IPS DF 19.7 (cell line): ENCODE data around the gene TMEM107.

Source experiments
- DNase-seq: peaks from one replicate; pipeline ENCODE4 v3.0.0-alpha.2; 2013; ENCODE audit warnings: low read depth, low spot score

The TMEM107 gene

GRCh38 chr17:8137645-8138373, 38.4 kb downstream of the TMEM107 start:
- DNase-seq, result no peak

GRCh38 chr17:8133941-8134340, 42.2 kb downstream of the TMEM107 start:
- DNase-seq, result no peak

- DNase-seq, result no peak
Observed at GRCh38 chr17:8133399-8133798, 42.8 kb downstream of the TMEM107 start.

GRCh38 chr17:8131844-8132441, 44.2 kb downstream of the TMEM107 start:
- DNase-seq, result no peak

- no peak for DNase-seq
Observed at GRCh38 chr17:8128125-8128784, 47.9 kb downstream of the TMEM107 start.

GRCh38 chr17:8126491-8127066, 49.6 kb downstream of the TMEM107 start:
- DNase-seq, result no peak

- no peak for DNase-seq
Observed at GRCh38 chr17:8125947-8126490, 50.2 kb downstream of the TMEM107 start.

- DNase-seq, result no peak
Observed at GRCh38 chr17:8125154-8125946, 50.8 kb downstream of the TMEM107 start.

- DNase-seq, result no peak
Observed at GRCh38 chr17:8124350-8125153, 51.6 kb downstream of the TMEM107 start.

- no peak for DNase-seq
Observed at GRCh38 chr17:8123695-8124349, 52.4 kb downstream of the TMEM107 start, which contains the start of gene HES7. Gene HES7 (minus strand): TSS chr17:8124106. CDS start chr17:8124084, 22 bp downstream.

- DNase-seq, result no peak
Observed at GRCh38 chr17:8122924-8123694, 53.1 kb downstream of the TMEM107 start.
